ENCODE measurements around the gene WNT10A.

Gene WNT10A

GRCh38 chr2:218856896-218857243 lies 23.8 kb upstream of the WNT10A start:
- DNase-seq (ENCODE audit: low spot score) (no peak), ATAC-seq (ENCODE audit: low read depth) (no peak)
- H3K9me3 ChIP-seq (ENCODE audit: severe bottlenecking) = no peaks in the 10 kb centered on the region
- no peak for TF ChIP-seq CTCF (IDR thresholded peaks at IDR 0.05; ENCODE audit: poor library complexity, severe bottlenecking)
- H3K27me3 ChIP-seq (ENCODE audit: insufficient read depth, poor library complexity, severe bottlenecking) = peaks cover 41% of the 10 kb centered on the region
- peaks cover 4% of the 10 kb centered on the region for H3K4me1 ChIP-seq (ENCODE audit: insufficient read depth, poor library complexity, severe bottlenecking)
- no peak overlapping the region for H3K27ac ChIP-seq (ENCODE audit: poor library complexity, severe bottlenecking)
- H3K36me3 ChIP-seq (ENCODE audit: low read depth) = no peaks in the 10 kb centered on the region
- no peak overlapping the region for H3K4me3 ChIP-seq (ENCODE audit: severe bottlenecking)

GRCh38 chr2:218857371-218858137 lies 23.1 kb upstream of the WNT10A start:
- TF ChIP-seq CTCF (IDR thresholded peaks at IDR 0.05; ENCODE audit: poor library complexity, severe bottlenecking) = no peak
- no peak overlapping the region for H3K4me3 ChIP-seq (ENCODE audit: severe bottlenecking)
- peaks cover 40% of the 10 kb centered on the region for H3K27me3 ChIP-seq (ENCODE audit: insufficient read depth, poor library complexity, severe bottlenecking)
- DNase-seq (ENCODE audit: low spot score) (no peak), ATAC-seq (ENCODE audit: low read depth) (no peak)
- peaks cover 4% of the 10 kb centered on the region for H3K4me1 ChIP-seq (ENCODE audit: insufficient read depth, poor library complexity, severe bottlenecking)
- H3K27ac ChIP-seq (ENCODE audit: poor library complexity, severe bottlenecking) = no peak overlapping the region
- H3K36me3 ChIP-seq (ENCODE audit: low read depth) = no peaks in the 10 kb centered on the region
- no peaks in the 10 kb centered on the region for H3K9me3 ChIP-seq (ENCODE audit: severe bottlenecking)

- H3K36me3 ChIP-seq (ENCODE audit: low read depth) = no peaks in the 10 kb centered on the region
- DNase-seq (ENCODE audit: low spot score) (no peak), ATAC-seq (ENCODE audit: low read depth) (no peak)
- no peaks in the 10 kb centered on the region for H3K9me3 ChIP-seq (ENCODE audit: severe bottlenecking)
- no peak overlapping the region for H3K27ac ChIP-seq (ENCODE audit: poor library complexity, severe bottlenecking)
- peaks cover 4% of the 10 kb centered on the region for H3K4me1 ChIP-seq (ENCODE audit: insufficient read depth, poor library complexity, severe bottlenecking)
- H3K4me3 ChIP-seq (ENCODE audit: severe bottlenecking) = no peak overlapping the region
- H3K27me3 ChIP-seq (ENCODE audit: insufficient read depth, poor library complexity, severe bottlenecking) = peaks cover 38% of the 10 kb centered on the region
- TF ChIP-seq CTCF (IDR thresholded peaks at IDR 0.05; ENCODE audit: poor library complexity, severe bottlenecking) = no peak
These were observed 22.6 kb upstream of the WNT10A start for GRCh38 chr2:218858138-218858445.

- no peaks in the 10 kb centered on the region for H3K36me3 ChIP-seq (ENCODE audit: low read depth)
- H3K27me3 ChIP-seq (ENCODE audit: insufficient read depth, poor library complexity, severe bottlenecking) = peaks cover 38% of the 10 kb centered on the region
- H3K9me3 ChIP-seq (ENCODE audit: severe bottlenecking) = no peaks in the 10 kb centered on the region
- H3K27ac ChIP-seq (ENCODE audit: poor library complexity, severe bottlenecking) = no peak overlapping the region
- DNase-seq (ENCODE audit: low spot score) (no peak), ATAC-seq (ENCODE audit: low read depth) (no peak)
- no peak overlapping the region for H3K4me3 ChIP-seq (ENCODE audit: severe bottlenecking)
- peaks cover 4% of the 10 kb centered on the region for H3K4me1 ChIP-seq (ENCODE audit: insufficient read depth, poor library complexity, severe bottlenecking)
- no peak for TF ChIP-seq CTCF (IDR thresholded peaks at IDR 0.05; ENCODE audit: poor library complexity, severe bottlenecking)
These were observed 21.7 kb upstream of the WNT10A start for GRCh38 chr2:218858671-218859555.

Data from RWPE2 (cell line).